Measurements from ENCODE around the gene MTOR. TPM values are rescaled to one million over a fixed set of nuclear protein-coding genes. Genes with fewer than 3 reads are reported as not detected.

The MTOR gene
- total RNA-seq, 6 donors from 2014 or later, result 27.5 to 61.0 (median 33.1) TPM

- ATAC-seq (ENCODE audit: low FRiP score in 2 of 2) (no peak), DNase-seq (peak in 1 of 2 donors; percentile 24)
- Histone ChIP-seq H3K4me1 (no peaks in the 10 kb centered on the region), H3K27ac (no peak overlapping the region), H3K4me3 (no peak overlapping the region), H3K9me3 (no peaks in the 10 kb centered on the region), H3K27me3 (no peaks in the 10 kb centered on the region), H3K36me3 (peaks cover 34 to 91% (median 71%) of the 10 kb centered on the region in 4 donors)
- TF ChIP-seq POLR2A (IDR thresholded peaks at IDR 0.05), result no peak
- TF ChIP-seq EP300 (IDR thresholded peaks at IDR 0.05), result no peak
- no peak for TF ChIP-seq POLR2AphosphoS5 (IDR thresholded peaks at IDR 0.05)
- TF ChIP-seq, protein P1, sequence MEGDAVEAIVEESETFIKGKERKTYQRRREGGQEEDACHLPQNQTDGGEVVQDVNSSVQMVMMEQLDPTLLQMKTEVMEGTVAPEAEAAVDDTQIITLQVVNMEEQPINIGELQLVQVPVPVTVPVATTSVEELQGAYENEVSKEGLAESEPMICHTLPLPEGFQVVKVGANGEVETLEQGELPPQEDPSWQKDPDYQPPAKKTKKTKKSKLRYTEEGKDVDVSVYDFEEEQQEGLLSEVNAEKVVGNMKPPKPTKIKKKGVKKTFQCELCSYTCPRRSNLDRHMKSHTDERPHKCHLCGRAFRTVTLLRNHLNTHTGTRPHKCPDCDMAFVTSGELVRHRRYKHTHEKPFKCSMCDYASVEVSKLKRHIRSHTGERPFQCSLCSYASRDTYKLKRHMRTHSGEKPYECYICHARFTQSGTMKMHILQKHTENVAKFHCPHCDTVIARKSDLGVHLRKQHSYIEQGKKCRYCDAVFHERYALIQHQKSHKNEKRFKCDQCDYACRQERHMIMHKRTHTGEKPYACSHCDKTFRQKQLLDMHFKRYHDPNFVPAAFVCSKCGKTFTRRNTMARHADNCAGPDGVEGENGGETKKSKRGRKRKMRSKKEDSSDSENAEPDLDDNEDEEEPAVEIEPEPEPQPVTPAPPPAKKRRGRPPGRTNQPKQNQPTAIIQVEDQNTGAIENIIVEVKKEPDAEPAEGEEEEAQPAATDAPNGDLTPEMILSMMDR (IDR thresholded peaks at IDR 0.05), result no peak
- 70 to 91% methylated on average over 4 to 8 of the region's 8 CpGs for WGBS, 2 donors
These were observed 129.6 kb downstream of the MTOR start for GRCh38 chr1:11132563-11133293.

GRCh38 chr1:11131816-11132215 lies 130.5 kb downstream of the MTOR start:
- Histone ChIP-seq H3K4me1 (no peaks in the 10 kb centered on the region), H3K4me3 (no peak overlapping the region), H3K27me3 (no peaks in the 10 kb centered on the region), H3K9me3 (no peaks in the 10 kb centered on the region), H3K27ac (no peak overlapping the region), H3K36me3 (peaks cover 42 to 91% (median 74%) of the 10 kb centered on the region in 4 donors)
- 81 to 85% methylated on average over 3 of the region's 3 CpGs for WGBS, 2 donors
- no peak for ATAC-seq (ENCODE audit: low FRiP score in 2 of 2)
- DNase-seq, result no peak
- TF ChIP-seq POLR2A (IDR thresholded peaks at IDR 0.05) (no peak), EP300 (IDR thresholded peaks at IDR 0.05) (no peak), POLR2AphosphoS5 (IDR thresholded peaks at IDR 0.05) (no peak)
- TF ChIP-seq, protein P1 (IDR thresholded peaks at IDR 0.05), result no peak

- no peak for ATAC-seq (ENCODE audit: low FRiP score in 2 of 2)
- no peaks in the 10 kb centered on the region for H3K9me3 ChIP-seq
- peak in 1 of 2 donors; percentile 56 for DNase-seq
- 92 to 97% methylated on average over 17 of the region's 17 CpGs for WGBS, 2 donors
- peaks cover 46 to 97% (median 78%) of the 10 kb centered on the region in 4 donors for H3K36me3 ChIP-seq
- no peak overlapping the region for H3K4me3 ChIP-seq
- H3K27ac ChIP-seq, result no peak overlapping the region
- no peaks in the 10 kb centered on the region for H3K27me3 ChIP-seq
- no peaks in the 10 kb centered on the region for H3K4me1 ChIP-seq
- no peak for TF ChIP-seq EP300 (IDR thresholded peaks at IDR 0.05)
- TF ChIP-seq POLR2AphosphoS5 (IDR thresholded peaks at IDR 0.05), result no peak
- TF ChIP-seq, protein P1 (IDR thresholded peaks at IDR 0.05), result no peak
- no peak for TF ChIP-seq POLR2A (IDR thresholded peaks at IDR 0.05)
These were observed 131.9 kb downstream of the MTOR start for GRCh38 chr1:11130406-11130805.

DNA sequence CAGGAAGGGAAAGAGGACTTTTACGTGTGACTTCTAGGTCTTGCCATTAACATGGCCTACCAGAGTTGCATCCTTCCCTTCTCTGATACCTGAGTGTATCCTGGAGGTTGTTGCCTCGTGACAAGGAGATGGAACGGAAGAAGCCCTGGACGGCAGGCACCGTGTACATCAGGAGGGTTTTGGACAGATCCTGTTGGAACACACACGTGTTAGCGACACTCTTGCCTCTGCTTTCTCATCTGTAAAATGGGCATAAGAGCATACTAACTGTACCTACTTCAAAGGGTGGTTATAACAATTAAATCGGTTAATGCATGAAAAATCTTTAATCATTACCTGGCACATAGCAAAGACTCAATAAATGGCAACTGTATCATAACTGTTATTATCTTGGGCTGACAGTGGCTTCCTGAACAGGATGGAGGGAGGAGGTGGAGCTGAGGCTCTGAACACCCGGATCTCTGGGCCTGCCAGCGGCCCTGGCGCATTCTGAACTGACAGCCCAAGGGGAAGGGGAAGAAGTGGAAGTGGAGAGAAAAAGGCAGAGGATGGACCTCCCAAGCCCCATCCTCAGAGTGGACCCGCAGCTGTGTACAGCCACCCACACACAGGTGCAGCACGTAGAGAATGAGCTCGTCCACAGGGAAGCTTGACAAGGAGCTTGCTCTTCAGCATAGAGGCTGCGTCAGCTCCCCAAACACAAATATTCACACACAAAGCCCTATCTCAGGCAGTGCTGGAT lies 132.5 kb downstream of the MTOR start:
- Histone ChIP-seq H3K27ac (no peak overlapping the region), H3K27me3 (no peaks in the 10 kb centered on the region), H3K9me3 (no peaks in the 10 kb centered on the region), H3K4me3 (no peak overlapping the region), H3K36me3 (peaks cover 49 to 99% (median 84%) of the 10 kb centered on the region in 4 donors), H3K4me1 (no peaks in the 10 kb centered on the region)
- TF ChIP-seq POLR2A (IDR thresholded peaks at IDR 0.05) (no peak), POLR2AphosphoS5 (IDR thresholded peaks at IDR 0.05) (no peak), EP300 (IDR thresholded peaks at IDR 0.05) (no peak)
- TF ChIP-seq, protein P1 (IDR thresholded peaks at IDR 0.05), result no peak
- ATAC-seq (ENCODE audit: low FRiP score in 2 of 2), result no peak
- DNase-seq, result peak in 1 of 2 donors; percentile 29
- 90 to 92% methylated on average over 15 of the region's 15 CpGs for WGBS, 2 donors
